Measurements from ENCODE around the gene SMIM1.

SMIM1 gene

DNA sequence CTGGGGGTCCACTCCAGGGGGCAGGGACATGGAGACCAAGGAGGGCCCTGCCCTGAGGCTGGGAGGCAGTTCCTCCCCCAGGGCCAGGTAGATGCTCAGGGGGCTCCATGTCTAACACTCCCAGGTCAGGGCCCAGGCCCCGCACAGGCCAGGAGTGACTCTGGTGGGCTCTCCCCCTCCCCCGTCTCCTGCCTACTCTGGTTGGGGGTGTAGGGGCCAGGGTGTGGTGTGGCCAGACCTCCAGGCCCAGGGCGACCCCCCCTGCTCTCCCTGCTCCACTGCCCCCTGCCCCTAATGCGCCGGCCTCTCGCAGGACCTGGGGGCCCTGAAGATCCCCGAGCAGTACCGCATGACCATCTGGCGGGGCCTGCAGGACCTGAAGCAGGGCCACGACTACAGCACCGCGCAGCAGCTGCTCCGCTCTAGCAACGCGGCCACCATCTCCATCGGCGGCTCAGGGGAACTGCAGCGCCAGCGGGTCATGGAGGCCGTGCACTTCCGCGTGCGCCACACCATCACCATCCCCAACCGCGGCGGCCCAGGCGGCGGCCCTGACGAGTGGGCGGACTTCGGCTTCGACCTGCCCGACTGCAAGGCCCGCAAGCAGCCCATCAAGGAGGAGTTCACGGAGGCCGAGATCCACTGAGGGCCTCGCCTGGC, 40.0 kb upstream of the SMIM1 start:
- H3K27me3 ChIP-seq (replicated peaks; ENCODE audit: control insufficient read depth, insufficient read depth, low read length), result peaks cover 40% of the 10 kb centered on the region
- H3K4me1 ChIP-seq (ENCODE audit: control insufficient read depth, insufficient read depth, low read length), result no peaks in the 10 kb centered on the region
- DNase-seq (ENCODE audit: low read depth), result no peak
- H3K4me3 ChIP-seq (ENCODE audit: low read length), result no peak overlapping the region
- no peaks in the 10 kb centered on the region for H3K9me3 ChIP-seq (ENCODE audit: control insufficient read depth, low read length)
- H3K36me3 ChIP-seq (ENCODE audit: control insufficient read depth, insufficient read depth, low read length, severe bottlenecking), result peaks cover 14% of the 10 kb centered on the region
- no peak overlapping the region for H3K9ac ChIP-seq (ENCODE audit: low read length)

DNA sequence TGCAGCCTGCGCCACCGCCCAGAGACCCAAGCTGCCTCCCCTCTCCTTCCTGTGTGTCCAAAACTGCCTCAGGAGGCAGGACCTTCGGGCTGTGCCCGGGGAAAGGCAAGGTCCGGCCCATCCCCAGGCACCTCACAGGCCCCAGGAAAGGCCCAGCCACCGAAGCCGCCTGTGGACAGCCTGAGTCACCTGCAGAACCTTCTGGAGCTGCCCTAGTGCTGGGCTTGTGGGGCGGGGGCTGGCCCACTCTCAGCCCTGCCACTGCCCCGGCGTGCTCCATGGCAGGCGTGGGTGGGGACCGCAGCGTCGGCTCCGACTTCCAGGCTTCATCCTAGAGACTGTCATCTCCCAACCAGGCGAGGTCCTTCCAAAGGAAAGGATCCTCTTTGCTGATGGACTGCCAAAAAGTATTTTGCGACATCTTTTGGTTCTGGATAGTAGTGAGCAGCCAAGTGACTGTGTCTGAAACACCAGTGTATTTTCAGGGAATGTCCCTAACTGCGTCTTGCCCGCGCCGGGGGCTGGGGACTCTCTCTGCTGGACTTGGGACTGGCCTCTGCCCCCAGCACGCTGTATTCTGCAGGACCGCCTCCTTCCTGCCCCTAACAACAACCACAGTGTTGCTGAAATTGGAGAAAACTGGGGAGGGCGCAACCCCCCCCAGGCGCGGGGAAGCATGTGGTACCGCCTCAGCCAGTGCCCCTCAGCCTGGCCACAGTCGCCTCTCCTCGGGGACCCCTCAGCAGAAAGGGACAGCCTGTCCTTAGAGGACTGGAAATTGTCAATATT, 39.3 kb upstream of the SMIM1 start:
- Histone ChIP-seq H3K4me1 (ENCODE audit: control insufficient read depth, insufficient read depth, low read length) (no peaks in the 10 kb centered on the region), H3K36me3 (ENCODE audit: control insufficient read depth, insufficient read depth, low read length, severe bottlenecking) (peaks cover 19% of the 10 kb centered on the region), H3K4me3 (ENCODE audit: low read length) (no peak overlapping the region), H3K9ac (ENCODE audit: low read length) (no peak overlapping the region), H3K27me3 (replicated peaks; ENCODE audit: control insufficient read depth, insufficient read depth, low read length) (peaks cover 40% of the 10 kb centered on the region), H3K9me3 (ENCODE audit: control insufficient read depth, low read length) (no peaks in the 10 kb centered on the region)
- DNase-seq (ENCODE audit: low read depth), result no peak

DNA sequence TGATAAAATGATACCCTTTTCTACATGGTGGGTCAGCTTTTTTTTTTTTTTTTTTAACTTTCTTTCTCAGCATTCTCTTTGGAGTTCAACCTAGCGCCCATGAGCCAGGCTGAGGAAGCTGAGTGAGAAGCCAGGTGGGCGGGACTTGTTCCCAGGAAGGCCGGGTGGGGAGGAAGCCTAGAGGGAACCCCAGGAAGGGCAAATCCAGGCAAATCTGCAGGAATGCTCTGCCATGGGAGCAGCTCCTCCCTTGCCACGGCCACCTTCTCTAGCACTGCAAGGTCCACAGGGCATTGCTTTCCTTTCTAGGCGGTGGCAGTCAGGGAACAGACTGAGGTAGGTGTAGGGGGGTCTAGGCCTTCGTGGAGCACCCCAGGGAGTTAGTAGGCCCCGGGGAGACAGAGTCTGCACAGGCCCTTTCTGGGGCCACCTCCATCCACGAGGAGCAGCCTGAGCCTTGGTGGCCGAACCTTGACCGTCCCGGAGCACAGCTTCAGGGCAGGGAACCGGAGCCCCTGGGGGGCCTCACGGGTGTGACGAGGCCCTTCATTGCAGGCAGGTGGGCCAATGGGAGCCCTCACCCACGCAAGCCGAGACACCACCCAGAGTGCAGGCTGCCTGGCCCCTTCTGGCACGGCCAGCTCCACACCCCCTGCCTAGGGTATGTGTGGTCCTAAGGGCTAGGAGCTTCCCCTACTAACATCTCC, 38.5 kb upstream of the SMIM1 start:
- Histone ChIP-seq H3K27me3 (replicated peaks; ENCODE audit: control insufficient read depth, insufficient read depth, low read length) (peaks cover 36% of the 10 kb centered on the region), H3K9ac (ENCODE audit: low read length) (no peak overlapping the region), H3K4me3 (ENCODE audit: low read length) (no peak overlapping the region), H3K9me3 (ENCODE audit: control insufficient read depth, low read length) (no peaks in the 10 kb centered on the region), H3K36me3 (ENCODE audit: control insufficient read depth, insufficient read depth, low read length, severe bottlenecking) (peaks cover 26% of the 10 kb centered on the region), H3K4me1 (ENCODE audit: control insufficient read depth, insufficient read depth, low read length) (no peaks in the 10 kb centered on the region)
- DNase-seq (ENCODE audit: low read depth), result no peak

DNA sequence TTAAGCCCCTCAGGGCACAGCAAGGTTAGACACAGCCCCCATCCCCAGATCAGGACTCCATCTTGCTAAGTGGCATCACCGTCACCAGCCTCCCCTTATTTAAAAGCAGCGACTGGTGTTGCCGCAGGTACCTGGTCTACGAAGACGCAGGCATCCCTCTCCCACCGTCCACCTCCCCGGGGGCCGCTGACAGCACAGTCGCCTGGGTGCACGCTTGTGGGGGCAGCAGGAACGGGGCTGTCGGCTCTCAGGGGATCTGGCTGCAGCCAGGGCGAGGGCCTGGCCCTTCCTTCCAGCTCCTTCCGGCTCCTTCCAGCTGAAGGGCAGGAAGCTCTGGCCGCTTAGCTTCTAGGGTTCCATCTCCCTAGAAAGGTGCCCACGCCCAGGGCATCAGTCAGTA, 37.9 kb upstream of the SMIM1 start:
- Histone ChIP-seq H3K4me1 (ENCODE audit: control insufficient read depth, insufficient read depth, low read length) (no peaks in the 10 kb centered on the region), H3K4me3 (ENCODE audit: low read length) (no peak overlapping the region), H3K9ac (ENCODE audit: low read length) (no peak overlapping the region), H3K36me3 (ENCODE audit: control insufficient read depth, insufficient read depth, low read length, severe bottlenecking) (peaks cover 28% of the 10 kb centered on the region), H3K27me3 (replicated peaks; ENCODE audit: control insufficient read depth, insufficient read depth, low read length) (peaks cover 30% of the 10 kb centered on the region), H3K9me3 (ENCODE audit: control insufficient read depth, low read length) (no peaks in the 10 kb centered on the region)
- DNase-seq (ENCODE audit: low read depth), result no peak

DNA sequence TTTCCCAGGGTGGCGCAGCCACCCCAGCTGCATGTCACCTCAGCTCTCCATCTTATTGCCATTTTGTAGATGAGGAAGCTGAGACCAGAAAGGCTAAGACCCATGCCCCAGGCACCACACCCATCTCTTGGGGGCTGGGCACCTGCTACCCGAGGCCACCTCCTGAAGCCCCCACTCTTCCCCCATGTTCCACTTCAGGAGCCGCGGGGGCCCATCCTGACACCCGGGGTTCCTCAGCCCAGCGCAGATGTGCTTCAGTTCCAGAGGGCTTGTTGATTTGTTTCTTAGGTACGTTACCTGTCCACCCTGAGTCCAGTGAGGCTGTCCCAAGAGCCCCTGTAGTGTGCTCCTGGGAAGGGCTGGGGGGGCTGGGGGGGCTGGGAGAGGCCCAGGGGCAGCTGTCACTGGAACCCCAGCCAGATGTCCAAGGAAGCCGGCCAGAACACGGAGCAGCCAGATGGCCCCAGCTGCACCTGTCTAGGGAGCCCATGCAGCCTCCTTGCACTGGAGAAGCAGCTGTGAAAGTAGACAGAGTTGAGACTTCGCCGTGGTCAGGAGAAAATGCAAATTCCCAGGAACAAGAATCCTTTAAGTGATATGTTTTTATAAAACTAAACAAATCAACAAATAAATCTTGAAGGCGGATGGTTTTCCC, 37.4 kb upstream of the SMIM1 start:
- Histone ChIP-seq H3K27me3 (replicated peaks; ENCODE audit: control insufficient read depth, insufficient read depth, low read length) (peaks cover 26% of the 10 kb centered on the region), H3K9ac (ENCODE audit: low read length) (no peak overlapping the region), H3K4me1 (ENCODE audit: control insufficient read depth, insufficient read depth, low read length) (no peaks in the 10 kb centered on the region), H3K9me3 (ENCODE audit: control insufficient read depth, low read length) (no peaks in the 10 kb centered on the region), H3K36me3 (ENCODE audit: control insufficient read depth, insufficient read depth, low read length, severe bottlenecking) (peaks cover 28% of the 10 kb centered on the region), H3K4me3 (ENCODE audit: low read length) (no peak overlapping the region)
- no peak for DNase-seq (ENCODE audit: low read depth)

DNA sequence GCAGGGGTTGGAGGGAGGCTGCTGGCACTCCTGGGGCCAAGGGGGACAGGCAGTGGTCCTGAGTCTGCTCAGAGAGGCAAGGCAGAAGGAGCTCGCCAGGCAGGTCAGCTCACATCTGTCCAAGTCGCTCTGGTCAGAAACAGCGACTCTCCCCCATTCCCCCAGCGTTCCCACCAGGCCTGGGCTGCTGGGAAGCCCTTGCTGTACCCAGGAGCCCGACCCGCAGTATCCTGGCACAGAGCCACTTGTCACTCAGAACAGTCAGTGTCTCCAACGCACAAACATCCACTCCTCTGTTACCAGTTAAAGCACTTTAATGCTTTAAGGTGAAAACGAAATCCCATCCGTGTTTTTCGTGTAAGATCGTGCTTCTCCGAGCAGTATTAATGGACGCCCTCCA, 36.9 kb upstream of the SMIM1 start:
- Histone ChIP-seq H3K4me1 (ENCODE audit: control insufficient read depth, insufficient read depth, low read length) (no peaks in the 10 kb centered on the region), H3K36me3 (ENCODE audit: control insufficient read depth, insufficient read depth, low read length, severe bottlenecking) (peaks cover 28% of the 10 kb centered on the region), H3K9me3 (ENCODE audit: control insufficient read depth, low read length) (no peaks in the 10 kb centered on the region), H3K27me3 (replicated peaks; ENCODE audit: control insufficient read depth, insufficient read depth, low read length) (peaks cover 21% of the 10 kb centered on the region), H3K4me3 (ENCODE audit: low read length) (no peak overlapping the region), H3K9ac (ENCODE audit: low read length) (no peak overlapping the region)
- no peak for DNase-seq (ENCODE audit: low read depth)

DNA sequence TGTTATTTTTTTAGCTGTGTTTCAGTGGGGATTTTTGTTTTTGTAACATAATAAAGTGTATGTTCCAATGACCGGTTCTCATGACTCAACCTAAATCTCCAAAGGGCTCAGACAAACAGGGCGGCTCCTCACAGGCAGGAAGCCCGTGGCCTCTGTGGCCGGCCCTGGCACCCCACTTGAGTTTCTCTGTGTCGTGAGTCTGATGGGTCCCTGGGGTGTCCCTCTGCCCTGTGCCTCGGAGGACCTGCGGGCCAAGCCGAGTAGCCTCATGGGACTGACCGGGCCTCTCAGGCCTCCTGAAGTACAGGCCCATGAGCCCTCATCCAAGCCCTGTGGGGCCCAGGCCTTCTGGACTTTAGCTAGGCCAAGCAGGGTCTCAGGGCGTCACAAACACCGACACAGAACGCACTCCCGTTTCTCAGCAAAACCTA, 36.4 kb upstream of the SMIM1 start:
- DNase-seq (ENCODE audit: low read depth), result no peak
- Histone ChIP-seq H3K36me3 (ENCODE audit: control insufficient read depth, insufficient read depth, low read length, severe bottlenecking) (peaks cover 28% of the 10 kb centered on the region), H3K27me3 (replicated peaks; ENCODE audit: control insufficient read depth, insufficient read depth, low read length) (peaks cover 16% of the 10 kb centered on the region)

DNA sequence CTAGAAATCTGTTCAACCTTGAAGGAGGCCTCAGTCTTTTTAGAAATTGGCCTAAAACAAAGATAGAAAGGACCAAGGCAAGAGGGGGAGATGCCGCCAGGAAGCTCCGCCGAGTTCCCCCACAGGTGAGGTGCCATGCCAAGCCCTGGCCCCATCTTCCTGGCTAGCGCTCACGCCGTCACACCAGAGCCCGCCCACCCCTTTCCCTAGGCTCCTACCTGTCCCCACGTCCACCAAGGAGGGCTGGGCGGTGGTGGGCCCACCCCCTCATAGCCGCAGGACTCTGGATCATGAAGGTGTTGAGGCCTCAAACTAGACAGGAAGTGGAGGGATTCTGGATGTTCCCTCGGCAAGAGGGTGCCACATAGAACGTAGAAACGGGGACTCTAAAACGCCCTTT, 35.8 kb upstream of the SMIM1 start:
- Histone ChIP-seq H3K4me1 (ENCODE audit: control insufficient read depth, insufficient read depth, low read length) (no peaks in the 10 kb centered on the region), H3K27me3 (replicated peaks; ENCODE audit: control insufficient read depth, insufficient read depth, low read length) (peaks cover 11% of the 10 kb centered on the region), H3K9ac (ENCODE audit: low read length) (no peak overlapping the region), H3K4me3 (ENCODE audit: low read length) (no peak overlapping the region), H3K36me3 (ENCODE audit: control insufficient read depth, insufficient read depth, low read length, severe bottlenecking) (peaks cover 30% of the 10 kb centered on the region), H3K9me3 (ENCODE audit: control insufficient read depth, low read length) (no peaks in the 10 kb centered on the region)
- DNase-seq (ENCODE audit: low read depth), result no peak

More for the DNA sequence above, 36.4 kb upstream of the SMIM1 start:
- Histone ChIP-seq H3K9me3 (ENCODE audit: control insufficient read depth, low read length) (no peaks in the 10 kb centered on the region), H3K4me1 (ENCODE audit: control insufficient read depth, insufficient read depth, low read length) (no peaks in the 10 kb centered on the region), H3K9ac (ENCODE audit: low read length) (no peak overlapping the region), H3K4me3 (ENCODE audit: low read length) (no peak overlapping the region)

DNA sequence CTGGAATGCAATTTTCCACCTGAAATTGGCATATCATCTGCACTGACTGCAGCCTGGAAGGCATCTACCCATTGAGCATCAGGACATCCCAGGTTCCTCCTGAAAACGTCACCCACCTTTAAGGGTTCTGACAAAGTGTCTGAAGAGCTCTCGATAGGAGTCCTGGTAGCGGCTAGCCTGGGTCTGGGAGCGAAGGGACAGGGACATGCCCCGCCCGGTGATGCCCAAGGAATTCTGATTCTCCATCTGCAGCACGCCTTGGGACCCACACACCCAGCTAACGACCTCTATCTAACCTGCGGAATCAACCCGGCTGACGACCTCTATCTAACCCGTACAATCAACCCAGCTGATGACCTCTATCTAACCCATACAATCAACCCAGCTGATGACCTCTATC, 33.6 kb upstream of the SMIM1 start:
- Histone ChIP-seq H3K9me3 (ENCODE audit: control insufficient read depth, low read length) (no peaks in the 10 kb centered on the region), H3K4me1 (ENCODE audit: control insufficient read depth, insufficient read depth, low read length) (peaks cover 3% of the 10 kb centered on the region), H3K36me3 (ENCODE audit: control insufficient read depth, insufficient read depth, low read length, severe bottlenecking) (peaks cover 42% of the 10 kb centered on the region)

DNA sequence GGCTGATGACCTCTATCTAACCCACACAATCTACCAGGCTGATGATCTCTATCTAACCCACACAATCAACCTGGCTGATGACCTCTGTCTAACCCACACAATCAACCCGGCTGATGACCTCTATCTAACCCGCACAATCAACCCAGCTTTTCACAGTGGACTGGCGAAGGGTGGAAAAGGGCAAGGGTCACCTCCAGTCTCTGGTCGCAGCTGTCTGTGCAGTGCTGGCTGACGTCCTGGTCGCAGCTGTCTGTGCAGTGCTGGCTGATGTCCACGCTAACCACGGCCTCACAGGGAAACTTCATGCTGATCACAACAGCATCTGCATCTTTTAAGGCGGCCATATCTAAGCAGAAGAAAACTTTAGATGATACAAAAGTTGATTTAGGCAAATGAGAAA, 32.5 kb upstream of the SMIM1 start:
- peaks cover 42% of the 10 kb centered on the region for H3K36me3 ChIP-seq (ENCODE audit: control insufficient read depth, insufficient read depth, low read length, severe bottlenecking)
- H3K9me3 ChIP-seq (ENCODE audit: control insufficient read depth, low read length), result no peaks in the 10 kb centered on the region
- no peak for DNase-seq (ENCODE audit: low read depth)
- peaks cover 3% of the 10 kb centered on the region for H3K4me1 ChIP-seq (ENCODE audit: control insufficient read depth, insufficient read depth, low read length)
- H3K27me3 ChIP-seq (replicated peaks; ENCODE audit: control insufficient read depth, insufficient read depth, low read length), result no peaks in the 10 kb centered on the region
- H3K9ac ChIP-seq (ENCODE audit: low read length), result no peak overlapping the region
- H3K4me3 ChIP-seq (ENCODE audit: low read length), result no peak overlapping the region

More for the DNA sequence above, 33.6 kb upstream of the SMIM1 start:
- DNase-seq (ENCODE audit: low read depth), result no peak
- H3K9ac ChIP-seq (ENCODE audit: low read length), result no peak overlapping the region
- H3K4me3 ChIP-seq (ENCODE audit: low read length), result no peak overlapping the region
- no peaks in the 10 kb centered on the region for H3K27me3 ChIP-seq (replicated peaks; ENCODE audit: control insufficient read depth, insufficient read depth, low read length)

DNA sequence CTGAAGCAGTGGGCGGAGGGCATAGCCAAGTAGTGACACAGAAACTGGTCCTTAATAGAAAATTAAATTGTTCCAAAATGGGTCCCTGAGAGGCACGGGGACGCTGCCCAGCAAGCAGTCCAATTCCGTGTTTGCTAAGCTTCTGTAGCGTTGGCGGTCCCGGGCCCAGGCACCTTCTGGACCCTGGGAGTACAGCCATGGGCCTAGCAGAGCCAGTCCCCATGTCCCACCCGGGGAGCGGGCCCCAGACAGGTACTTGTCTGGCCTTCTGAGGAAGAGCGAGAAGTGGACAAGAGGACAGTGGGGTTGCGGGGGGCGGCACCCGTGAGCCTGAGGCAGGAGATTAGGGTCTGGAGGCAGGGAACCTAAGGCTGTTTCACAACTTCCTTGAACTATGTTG, 31.8 kb upstream of the SMIM1 start:
- H3K4me1 ChIP-seq (ENCODE audit: control insufficient read depth, insufficient read depth, low read length), result peaks cover 7% of the 10 kb centered on the region

More for the DNA sequence above, 31.8 kb upstream of the SMIM1 start:
- no peak overlapping the region for H3K4me3 ChIP-seq (ENCODE audit: low read length)
- no peaks in the 10 kb centered on the region for H3K9me3 ChIP-seq (ENCODE audit: control insufficient read depth, low read length)
- H3K36me3 ChIP-seq (ENCODE audit: control insufficient read depth, insufficient read depth, low read length, severe bottlenecking), result peaks cover 42% of the 10 kb centered on the region
- H3K9ac ChIP-seq (ENCODE audit: low read length), result no peak overlapping the region
- H3K27me3 ChIP-seq (replicated peaks; ENCODE audit: control insufficient read depth, insufficient read depth, low read length), result no peaks in the 10 kb centered on the region
- no peak for DNase-seq (ENCODE audit: low read depth)
